Prostate gland (tissue), 2 donors: ENCODE data around the gene TMEM219. TPM values are rescaled to one million over a fixed set of nuclear protein-coding genes. Genes with fewer than 3 reads are reported as not detected.
A peak's percentile ranks its signal among the peaks of the same experiment; 100 is the strongest.

ENCODE experiments used
- DNase-seq: peaks from one replicate; pipeline ENCODE4 v3.0.0-alpha.2; 2019; ENCODE audit warnings: low spot score
- H3K27ac ChIP-seq, 2 donors: fragments of 200-600 bp; sonication (generic); 2 replicates each; pipeline ENCODE4 v1.5.1; 2017 to 2019
- H3K27me3 ChIP-seq: fragments of 200-600 bp; sonication (generic); replicated peaks from 2 replicates; pipeline ENCODE4 v1.5.1; 2019; ENCODE audit not compliant: insufficient read depth
- H3K36me3 ChIP-seq, 2 donors: fragments of 200-600 bp; sonication (generic); 1 replicate in 1 of 2; 2 replicates in 1 of 2; pipeline versions ENCODE4 v1.5.1 to v1.8.1; 2017 to 2019
- H3K4me1 ChIP-seq: fragments of 200-600 bp; sonication (generic); replicated peaks from 2 replicates; pipeline ENCODE4 v1.5.1; 2019
- H3K4me3 ChIP-seq, 2 donors: fragments of 200-600 bp; sonication (generic); 2 replicates each; pipeline ENCODE4 v1.5.1; 2017 to 2019
- H3K9me3 ChIP-seq: fragments of 200-600 bp; sonication (generic); 2 replicates; pipeline ENCODE4 v1.5.1; 2017
- CTCF ChIP-seq, 4 experiments: fragments of 200-600 bp in 2 of 4; fragments of 450-650 bp in 2 of 4; sonication (generic) in 2 of 4; IDR thresholded peaks; 1 replicate in 3 of 4; 2 replicates in 1 of 4; pipeline ENCODE4 v1.5.1; 2016 to 2019; ENCODE audit warnings: antibody characterized with exemption in 4 of 4, mild to moderate bottlenecking in 2 of 4, moderate library complexity in 2 of 4
- POLR2A ChIP-seq: fragments of 450-650 bp; IDR thresholded peaks from one replicate; pipeline ENCODE4 v1.6.1; 2016; ENCODE audit warnings: antibody characterized with exemption, mild to moderate bottlenecking
- POLR2AphosphoS5 ChIP-seq: sonication (generic); formaldehyde crosslinking; IDR thresholded peaks from one replicate; pipeline ENCODE4 v1.6.1; 2017; ENCODE audit warnings: antibody characterized with exemption
- WGBS: methylation state at CpG from one replicate; pipeline ENCODE4 v1.1.5; 2018; 5-methylcytosine and 5-hydroxymethylcytosine counted together
- intact Hi-C: fragments of 100-400 bp; cut with DNase I; formaldehyde crosslinking; loops from one replicate; pipeline ENCODE4 v1.14.2; 2022
- total RNA-seq, 2 donors: library from RNA; depleted of rRNA; stranded (reverse); fragments of >200 nt; gene quantifications; one replicate each; pipeline ENCODE4 v1.1.0, GENCODE V29; 2016

TMEM219 gene
- total RNA-seq, 2 donors from 2014 or later: 188 to 218 TPM

- peak within 1 kb of the TSS; percentile 84 to 89 for H3K27ac ChIP-seq
- peak within 1 kb of the TSS; percentile 82 to 93 for H3K4me3 ChIP-seq
- 3% methylated on average over 73 of the region's 75 CpGs for WGBS
- H3K27me3 ChIP-seq: no peaks in the 10 kb centered on the region
- DNase-seq: peak; percentile 98
- TF ChIP-seq POLR2A (peak; percentile 71), CTCF (IDR thresholded peaks at IDR 0.05) (peak in 2 of 4 experiments; percentile 31 to 34), POLR2AphosphoS5 (peak; percentile 95)
- H3K4me1 ChIP-seq: peaks cover 13% of the 10 kb centered on the region
- peaks cover 3% of the 10 kb centered on the region in 2 donors for H3K36me3 ChIP-seq
- intact Hi-C loops: no loop called here
- no peaks in the 10 kb centered on the region for H3K9me3 ChIP-seq
These were observed 11.7 kb downstream of the TMEM219 start, which contains the start of gene TAOK2 for GRCh38 chr16:29973384-29974246. TSS of gene TAOK2 (plus strand) at chr16:29973868. CDS start at chr16:29977773, 3,905 bp downstream.

- Histone ChIP-seq H3K4me1 (peaks cover 13% of the 10 kb centered on the region), H3K27ac (peak overlapping the region; percentile 84 to 89), H3K27me3 (no peaks in the 10 kb centered on the region), H3K4me3 (peak overlapping the region; percentile 82 to 93), H3K9me3 (no peaks in the 10 kb centered on the region), H3K36me3 (peaks cover 3 to 12% of the 10 kb centered on the region in 2 donors)
- no peak for DNase-seq
- 2% methylated on average over 31 of the region's 31 CpGs for WGBS
- intact Hi-C loops: no loop called here
- no peak for TF ChIP-seq POLR2AphosphoS5
- TF ChIP-seq POLR2A: no peak
- TF ChIP-seq CTCF (IDR thresholded peaks at IDR 0.05): no peak
These were observed 12.6 kb downstream of the TMEM219 start for GRCh38 chr16:29974291-29975133.

- Histone ChIP-seq H3K4me1 (peaks cover 13% of the 10 kb centered on the region), H3K4me3 (peak overlapping the region; percentile 82 to 93), H3K27me3 (no peaks in the 10 kb centered on the region), H3K36me3 (peaks cover 3 to 18% of the 10 kb centered on the region in 2 donors), H3K9me3 (no peaks in the 10 kb centered on the region), H3K27ac (no peak overlapping the region)
- DNase-seq: no peak
- intact Hi-C loops: no loop called here
- TF ChIP-seq CTCF (IDR thresholded peaks at IDR 0.05): no peak
- no peak for TF ChIP-seq POLR2AphosphoS5
- no peak for TF ChIP-seq POLR2A
- 58% methylated on average over 5 of the region's 5 CpGs for WGBS
These were observed 13.3 kb downstream of the TMEM219 start for GRCh38 chr16:29975134-29975538.

- Histone ChIP-seq H3K27me3 (no peaks in the 10 kb centered on the region), H3K4me3 (peak overlapping the region in 1 of 2 donors; percentile 82), H3K27ac (peak overlapping the region in 1 of 2 donors; percentile 29), H3K4me1 (peaks cover 13% of the 10 kb centered on the region), H3K9me3 (no peaks in the 10 kb centered on the region), H3K36me3 (peaks cover 3 to 22% of the 10 kb centered on the region in 2 donors)
- WGBS: 22% methylated on average over 6 of the region's 6 CpGs
- no peak for DNase-seq
- no peak for TF ChIP-seq CTCF (IDR thresholded peaks at IDR 0.05)
- no peak for TF ChIP-seq POLR2AphosphoS5
- TF ChIP-seq POLR2A: no peak
- intact Hi-C loops: no loop called here
These were observed 14.1 kb downstream of the TMEM219 start for GRCh38 chr16:29975811-29976511.
